ENCODE data around the gene ENTREP3. TPM values are rescaled to one million over a fixed set of nuclear protein-coding genes. Genes with fewer than 3 reads are reported as not detected.

Gene ENTREP3
- polyA plus RNA-seq, 1 donor (not counting 4 experiments of a cell fraction or from before 2014, with no cell fraction given): 8.8 TPM

GRCh38 chr1:155206891-155207805 lies 48.1 kb downstream of the ENTREP3 start:
- Histone ChIP-seq H3K79me2 (ENCODE audit: control insufficient read depth, insufficient read depth, low read length) (peaks cover 12% of the 10 kb centered on the region), H3K4me2 (ENCODE audit: control insufficient read depth, extremely low read depth, insufficient read depth, low read depth, low read length) (peak overlapping the region; percentile 46), H3K27ac (ENCODE audit: control insufficient read depth, insufficient read depth, low read length) (peak overlapping the region; percentile 13), H3K36me3 (ENCODE audit: control insufficient read depth in 2 of 2, extremely low read depth in 1 of 2, insufficient read depth in 2 of 2, low read length in 2 of 2) (peaks cover 2 to 5% of the 10 kb centered on the region in 2 experiments), H3K4me1 (ENCODE audit: control insufficient read depth, extremely low read depth, insufficient read depth, low read length) (peaks cover 22% of the 10 kb centered on the region), H4K20me1 (ENCODE audit: control insufficient read depth, extremely low read depth, insufficient read depth, low read length) (no peaks in the 10 kb centered on the region), H3K9me3 (ENCODE audit: control insufficient read depth, low read depth, low read length) (no peaks in the 10 kb centered on the region), H3K4me3 (ENCODE audit: control insufficient read depth in 2 of 3, extremely low read depth in 1 of 3, insufficient read depth in 2 of 3, low read depth in 1 of 3, low read length in 3 of 3) (no peak overlapping the region), H3K9ac (ENCODE audit: control insufficient read depth, extremely low read depth, insufficient read depth, low read length) (peak overlapping the region; percentile 98), H2AFZ (ENCODE audit: control insufficient read depth, low read length) (peak overlapping the region; percentile 11), H3K27me3 (ENCODE audit: control insufficient read depth, extremely low read depth, insufficient read depth, low read length) (no peaks in the 10 kb centered on the region), H3K9me1 (ENCODE audit: control insufficient read depth, extremely low read depth, insufficient read depth, low read length) (no peaks in the 10 kb centered on the region)
- TF ChIP-seq EZH2 (IDR thresholded peaks at IDR 0.05; ENCODE audit: low read length) (no peak), CTCF (optimal IDR thresholded peaks at IDR 0.05 in 1 of 3, IDR thresholded peaks at IDR 0.05 in 1 of 3, conservative IDR thresholded peaks at IDR 0.05 in 1 of 3; ENCODE audit: extremely low read depth in 1 of 3, insufficient read depth in 2 of 3, low read length in 3 of 3) (peak; percentile 92 to 97 (median 95))
- FAIRE-seq (peak; percentile 60), DNase-seq (ENCODE audit: low read depth, low spot score) (no peak)
- dilution Hi-C loops (cut with MboI; ENCODE audit: extremely low pct_ligation_motif_present, low sequenced_read_pairs): no loop called here

- dilution Hi-C loops (cut with MboI; ENCODE audit: extremely low pct_ligation_motif_present, low sequenced_read_pairs): no loop called here
- no peak overlapping the region for H3K4me3 ChIP-seq (ENCODE audit: control insufficient read depth in 2 of 3, extremely low read depth in 1 of 3, insufficient read depth in 2 of 3, low read depth in 1 of 3, low read length in 3 of 3)
- H3K79me2 ChIP-seq (ENCODE audit: control insufficient read depth, insufficient read depth, low read length): peaks cover 12% of the 10 kb centered on the region
- no peaks in the 10 kb centered on the region for H4K20me1 ChIP-seq (ENCODE audit: control insufficient read depth, extremely low read depth, insufficient read depth, low read length)
- H3K9me1 ChIP-seq (ENCODE audit: control insufficient read depth, extremely low read depth, insufficient read depth, low read length): no peaks in the 10 kb centered on the region
- H3K27me3 ChIP-seq (ENCODE audit: control insufficient read depth, extremely low read depth, insufficient read depth, low read length): no peaks in the 10 kb centered on the region
- H3K4me1 ChIP-seq (ENCODE audit: control insufficient read depth, extremely low read depth, insufficient read depth, low read length): peaks cover 22% of the 10 kb centered on the region
- no peak overlapping the region for H3K9ac ChIP-seq (ENCODE audit: control insufficient read depth, extremely low read depth, insufficient read depth, low read length)
- H2AFZ ChIP-seq (ENCODE audit: control insufficient read depth, low read length): no peak overlapping the region
- peaks cover 3 to 9% of the 10 kb centered on the region in 2 experiments for H3K36me3 ChIP-seq (ENCODE audit: control insufficient read depth in 2 of 2, extremely low read depth in 1 of 2, insufficient read depth in 2 of 2, low read length in 2 of 2)
- FAIRE-seq: no peak
- H3K4me2 ChIP-seq (ENCODE audit: control insufficient read depth, extremely low read depth, insufficient read depth, low read depth, low read length): no peak overlapping the region
- DNase-seq (ENCODE audit: low read depth, low spot score): no peak
- no peaks in the 10 kb centered on the region for H3K9me3 ChIP-seq (ENCODE audit: control insufficient read depth, low read depth, low read length)
- TF ChIP-seq EZH2 (IDR thresholded peaks at IDR 0.05; ENCODE audit: low read length) (no peak), CTCF (optimal IDR thresholded peaks at IDR 0.05 in 1 of 3, IDR thresholded peaks at IDR 0.05 in 1 of 3, conservative IDR thresholded peaks at IDR 0.05 in 1 of 3; ENCODE audit: extremely low read depth in 1 of 3, insufficient read depth in 2 of 3, low read length in 3 of 3) (no peak)
- H3K27ac ChIP-seq (ENCODE audit: control insufficient read depth, insufficient read depth, low read length): no peak overlapping the region
These were observed 49.2 kb downstream of the ENTREP3 start for GRCh38 chr1:155205969-155206593.
